ENCODE measurements around the gene SHLD2.

SHLD2 gene

GRCh38 chr10:87092861-87093631 is 2.0 kb upstream of the SHLD2 start:
- no peak for ATAC-seq

GRCh38 chr10:87093632-87094372 is 1.2 kb upstream of the SHLD2 start:
- peak; percentile 30 for ATAC-seq
- TF ChIP-seq ZNF565 (CRISPR knock-in tag; conservative IDR thresholded peaks at IDR 0.05; ENCODE audit: low read depth) (no peak), PPARA (CRISPR knock-in tag; IDR thresholded peaks at IDR 0.05; ENCODE audit: borderline replicate concordance) (no peak), PATZ1 (CRISPR knock-in tag; IDR thresholded peaks at IDR 0.05; ENCODE audit: borderline replicate concordance) (no peak), ZNF70 (CRISPR knock-in tag; IDR thresholded peaks at IDR 0.05) (no peak), ZC3H10 (CRISPR knock-in tag; IDR thresholded peaks at IDR 0.05) (no peak), TOX (CRISPR knock-in tag; IDR thresholded peaks at IDR 0.05; ENCODE audit: borderline replicate concordance) (no peak), BACH2 (CRISPR knock-in tag; IDR thresholded peaks at IDR 0.05; ENCODE audit: borderline replicate concordance) (no peak), OSR1 (CRISPR knock-in tag; IDR thresholded peaks at IDR 0.05) (no peak), SNAI2 (CRISPR knock-in tag; IDR thresholded peaks at IDR 0.05) (no peak), CSDC2 (CRISPR knock-in tag; IDR thresholded peaks at IDR 0.05) (no peak), ARNTL (CRISPR knock-in tag; IDR thresholded peaks at IDR 0.05; ENCODE audit: borderline replicate concordance, low read depth) (no peak), CREB5 (CRISPR knock-in tag; IDR thresholded peaks at IDR 0.05; ENCODE audit: low read depth) (no peak)

More at GRCh38 chr10:87092861-87093631, 2.0 kb upstream of the SHLD2 start:
- TF ChIP-seq TCF4 (CRISPR knock-in tag; IDR thresholded peaks at IDR 0.05; ENCODE audit: borderline replicate concordance), result no peak
- TF ChIP-seq BACH2 (CRISPR knock-in tag; IDR thresholded peaks at IDR 0.05; ENCODE audit: borderline replicate concordance), result no peak
- TF ChIP-seq TOX (CRISPR knock-in tag; IDR thresholded peaks at IDR 0.05; ENCODE audit: borderline replicate concordance), result no peak

GRCh38 chr10:87095236-87095945 is 385 bp downstream of the SHLD2 start:
- TF ChIP-seq ESRRG (CRISPR knock-in tag; IDR thresholded peaks at IDR 0.05), result 0 out of 2 replicates have a peak, but pooled peaks have one; percentile 6
- TF ChIP-seq, protein P1, sequence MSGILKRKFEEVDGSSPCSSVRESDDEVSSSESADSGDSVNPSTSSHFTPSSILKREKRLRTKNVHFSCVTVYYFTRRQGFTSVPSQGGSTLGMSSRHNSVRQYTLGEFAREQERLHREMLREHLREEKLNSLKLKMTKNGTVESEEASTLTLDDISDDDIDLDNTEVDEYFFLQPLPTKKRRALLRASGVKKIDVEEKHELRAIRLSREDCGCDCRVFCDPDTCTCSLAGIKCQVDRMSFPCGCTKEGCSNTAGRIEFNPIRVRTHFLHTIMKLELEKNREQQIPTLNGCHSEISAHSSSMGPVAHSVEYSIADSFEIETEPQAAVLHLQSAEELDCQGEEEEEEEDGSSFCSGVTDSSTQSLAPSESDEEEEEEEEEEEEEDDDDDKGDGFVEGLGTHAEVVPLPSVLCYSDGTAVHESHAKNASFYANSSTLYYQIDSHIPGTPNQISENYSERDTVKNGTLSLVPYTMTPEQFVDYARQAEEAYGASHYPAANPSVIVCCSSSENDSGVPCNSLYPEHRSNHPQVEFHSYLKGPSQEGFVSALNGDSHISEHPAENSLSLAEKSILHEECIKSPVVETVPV (CRISPR knock-in tag; IDR thresholded peaks at IDR 0.05), result no peak
- TF ChIP-seq GLIS3 (CRISPR knock-in tag; IDR thresholded peaks at IDR 0.05), result no peak
- TF ChIP-seq, protein P2, sequence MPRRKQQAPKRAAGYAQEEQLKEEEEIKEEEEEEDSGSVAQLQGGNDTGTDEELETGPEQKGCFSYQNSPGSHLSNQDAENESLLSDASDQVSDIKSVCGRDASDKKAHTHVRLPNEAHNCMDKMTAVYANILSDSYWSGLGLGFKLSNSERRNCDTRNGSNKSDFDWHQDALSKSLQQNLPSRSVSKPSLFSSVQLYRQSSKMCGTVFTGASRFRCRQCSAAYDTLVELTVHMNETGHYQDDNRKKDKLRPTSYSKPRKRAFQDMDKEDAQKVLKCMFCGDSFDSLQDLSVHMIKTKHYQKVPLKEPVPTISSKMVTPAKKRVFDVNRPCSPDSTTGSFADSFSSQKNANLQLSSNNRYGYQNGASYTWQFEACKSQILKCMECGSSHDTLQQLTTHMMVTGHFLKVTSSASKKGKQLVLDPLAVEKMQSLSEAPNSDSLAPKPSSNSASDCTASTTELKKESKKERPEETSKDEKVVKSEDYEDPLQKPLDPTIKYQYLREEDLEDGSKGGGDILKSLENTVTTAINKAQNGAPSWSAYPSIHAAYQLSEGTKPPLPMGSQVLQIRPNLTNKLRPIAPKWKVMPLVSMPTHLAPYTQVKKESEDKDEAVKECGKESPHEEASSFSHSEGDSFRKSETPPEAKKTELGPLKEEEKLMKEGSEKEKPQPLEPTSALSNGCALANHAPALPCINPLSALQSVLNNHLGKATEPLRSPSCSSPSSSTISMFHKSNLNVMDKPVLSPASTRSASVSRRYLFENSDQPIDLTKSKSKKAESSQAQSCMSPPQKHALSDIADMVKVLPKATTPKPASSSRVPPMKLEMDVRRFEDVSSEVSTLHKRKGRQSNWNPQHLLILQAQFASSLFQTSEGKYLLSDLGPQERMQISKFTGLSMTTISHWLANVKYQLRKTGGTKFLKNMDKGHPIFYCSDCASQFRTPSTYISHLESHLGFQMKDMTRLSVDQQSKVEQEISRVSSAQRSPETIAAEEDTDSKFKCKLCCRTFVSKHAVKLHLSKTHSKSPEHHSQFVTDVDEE (CRISPR knock-in tag; IDR thresholded peaks at IDR 0.05), result peak; percentile 57; the same call in 1 of the 2 replicates
- TF ChIP-seq ZFP3 (CRISPR knock-in tag; IDR thresholded peaks at IDR 0.05), result no peak
- peak; percentile 82 for ATAC-seq

DNA sequence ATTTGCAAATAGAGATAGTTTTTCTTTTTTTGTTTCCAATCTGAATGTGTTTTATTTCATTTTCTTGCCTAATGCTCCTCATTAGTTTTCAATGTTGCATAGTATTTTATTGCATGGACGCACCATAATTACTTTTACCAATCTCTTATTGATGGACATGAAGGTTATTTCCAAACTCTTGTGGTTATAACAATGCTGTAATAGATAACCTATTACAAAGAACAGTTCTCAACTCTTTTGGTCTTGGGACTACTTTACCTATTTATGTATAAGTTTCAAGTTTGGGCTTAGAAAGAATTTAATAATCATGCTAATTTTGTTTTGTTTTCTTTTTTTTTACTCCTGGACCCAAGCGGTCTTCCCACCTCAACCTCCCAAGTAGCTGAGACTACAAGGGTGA is 7.0 kb downstream of the SHLD2 start:
- no peak for ATAC-seq
- TF ChIP-seq ZNF70 (CRISPR knock-in tag; IDR thresholded peaks at IDR 0.05) (no peak), TCF4 (CRISPR knock-in tag; IDR thresholded peaks at IDR 0.05; ENCODE audit: borderline replicate concordance) (no peak), SNAI2 (CRISPR knock-in tag; IDR thresholded peaks at IDR 0.05) (no peak), ZNF565 (CRISPR knock-in tag; conservative IDR thresholded peaks at IDR 0.05; ENCODE audit: low read depth) (no peak), ISL1 (CRISPR knock-in tag; IDR thresholded peaks at IDR 0.05) (no peak), RARB (CRISPR knock-in tag; IDR thresholded peaks at IDR 0.05) (no peak), BACH2 (CRISPR knock-in tag; IDR thresholded peaks at IDR 0.05; ENCODE audit: borderline replicate concordance) (no peak), ZC3H10 (CRISPR knock-in tag; IDR thresholded peaks at IDR 0.05) (no peak), GLIS3 (CRISPR knock-in tag; IDR thresholded peaks at IDR 0.05) (no peak)
- TF ChIP-seq, protein P1 (CRISPR knock-in tag; IDR thresholded peaks at IDR 0.05), result no peak
- TF ChIP-seq, protein P3, sequence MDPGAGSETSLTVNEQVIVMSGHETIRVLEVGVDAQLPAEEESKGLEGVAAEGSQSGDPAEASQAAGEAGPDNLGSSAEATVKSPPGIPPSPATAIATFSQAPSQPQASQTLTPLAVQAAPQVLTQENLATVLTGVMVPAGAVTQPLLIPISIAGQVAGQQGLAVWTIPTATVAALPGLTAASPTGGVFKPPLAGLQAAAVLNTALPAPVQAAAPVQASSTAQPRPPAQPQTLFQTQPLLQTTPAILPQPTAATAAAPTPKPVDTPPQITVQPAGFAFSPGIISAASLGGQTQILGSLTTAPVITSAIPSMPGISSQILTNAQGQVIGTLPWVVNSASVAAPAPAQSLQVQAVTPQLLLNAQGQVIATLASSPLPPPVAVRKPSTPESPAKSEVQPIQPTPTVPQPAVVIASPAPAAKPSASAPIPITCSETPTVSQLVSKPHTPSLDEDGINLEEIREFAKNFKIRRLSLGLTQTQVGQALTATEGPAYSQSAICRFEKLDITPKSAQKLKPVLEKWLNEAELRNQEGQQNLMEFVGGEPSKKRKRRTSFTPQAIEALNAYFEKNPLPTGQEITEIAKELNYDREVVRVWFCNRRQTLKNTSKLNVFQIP (CRISPR knock-in tag; IDR thresholded peaks at IDR 0.05; ENCODE audit: borderline replicate concordance, low read depth), result no peak

Measured in SK-N-SH treated with all-trans-retinoic acid at 6 μM for 48 hours (cell line).